HepG2 (cell line): Measurements from ENCODE around the gene EVA1A. TPM values are rescaled to one million over a fixed set of nuclear protein-coding genes. Genes with fewer than 3 reads are reported as not detected.

Source experiments
- ASH2L ChIP-seq: fragments of 300-600, 200-600 bp; sonication (generic); IDR thresholded peaks from 2 replicates; pipeline ENCODE4 v1.7.0; 2017; ENCODE audit warnings: low read depth, mild to moderate bottlenecking, moderate library complexity, mixed read lengths, low read length; ENCODE audit not compliant: insufficient read length
- ELF3 ChIP-seq: IDR thresholded peaks from 2 replicates; pipeline ENCODE4 v1.6.1; 2016; ENCODE audit warnings: missing genetic modification reagents, missing compliant biosample characterization
- ERF ChIP-seq: IDR thresholded peaks from 2 replicates; pipeline ENCODE4 v1.6.1; 2018; ENCODE audit warnings: missing biosample characterization, missing genetic modification reagents
- FIP1L1 ChIP-seq: fragments of 200-400 bp; formaldehyde crosslinking; IDR thresholded peaks from 2 replicates; pipeline ENCODE4 v1.6.1; 2018; ENCODE audit warnings: low read depth, mild to moderate bottlenecking, low read length, moderate library complexity, borderline replicate concordance; ENCODE audit not compliant: insufficient read depth
- HNF1A ChIP-seq, 2 experiments: sonication (generic) in 1 of 2; formaldehyde crosslinking in 1 of 2; IDR thresholded peaks; 2 replicates each; pipeline versions ENCODE4 v1.4.0 to v1.6.1; 2016 to 2020; ENCODE audit warnings: borderline replicate concordance in 1 of 2, low read depth in 1 of 2, mild to moderate bottlenecking in 1 of 2, missing genetic modification reagents in 1 of 2
- HNRNPLL ChIP-seq: fragments of 200-400 bp; formaldehyde crosslinking; IDR thresholded peaks from 2 replicates; pipeline ENCODE4 v1.6.1; 2017; ENCODE audit warnings: mild to moderate bottlenecking, low read depth, low read length; ENCODE audit not compliant: poor library complexity, severe bottlenecking
- HNRNPUL1 ChIP-seq: fragments of 200-400 bp; formaldehyde crosslinking; IDR thresholded peaks from 2 replicates; pipeline ENCODE4 v1.6.1; 2017; ENCODE audit warnings: low read depth, mild to moderate bottlenecking, low read length, moderate library complexity
- ISX ChIP-seq: sonication (generic); formaldehyde crosslinking; conservative IDR thresholded peaks from 2 replicates; pipeline ENCODE4 v1.5.0; 2020; ENCODE audit warnings: missing genetic modification reagents
- KAT7 ChIP-seq: IDR thresholded peaks from 2 replicates; pipeline ENCODE4 v1.6.1; 2018; ENCODE audit warnings: borderline replicate concordance, missing compliant biosample characterization
- MAF1 ChIP-seq: sonication (generic); formaldehyde crosslinking; IDR thresholded peaks from 2 replicates; pipeline ENCODE4 v1.5.0; 2020; ENCODE audit warnings: missing genetic modification reagents, borderline replicate concordance
- MEF2D ChIP-seq: sonication (generic); formaldehyde crosslinking; IDR thresholded peaks from 2 replicates; pipeline ENCODE4 v1.5.1; 2020; ENCODE audit warnings: mild to moderate bottlenecking, missing genetic modification reagents
- MNT ChIP-seq: fragments of 450-650 bp; IDR thresholded peaks from 2 replicates; pipeline ENCODE4 v1.6.1; 2016
- MTA1 ChIP-seq: sonication (generic); formaldehyde crosslinking; IDR thresholded peaks from 2 replicates; pipeline ENCODE4 v1.4.0; 2020; ENCODE audit warnings: missing genetic modification reagents, mild to moderate bottlenecking, borderline replicate concordance
- REL ChIP-seq: sonication (generic); formaldehyde crosslinking; conservative IDR thresholded peaks from 2 replicates; pipeline ENCODE4 v1.8.0; 2022; ENCODE audit warnings: mild to moderate bottlenecking, missing genetic modification reagents, moderate library complexity
- SAFB2 ChIP-seq: sonication (generic); formaldehyde crosslinking; IDR thresholded peaks from 2 replicates; pipeline ENCODE4 v1.5.1; 2020; ENCODE audit warnings: missing genetic modification reagents, low read depth, mild to moderate bottlenecking, borderline replicate concordance
- SMAD1 ChIP-seq: sonication (generic); formaldehyde crosslinking; IDR thresholded peaks from 2 replicates; pipeline ENCODE4 v1.4.0; 2020; ENCODE audit warnings: missing genetic modification reagents, low read depth, mild to moderate bottlenecking, borderline replicate concordance
- SMAD3 ChIP-seq: sonication (generic); formaldehyde crosslinking; IDR thresholded peaks from 2 replicates; pipeline ENCODE4 v1.4.0; 2020; ENCODE audit warnings: missing genetic modification reagents
- TSC22D2 ChIP-seq: sonication (generic); formaldehyde crosslinking; IDR thresholded peaks from 2 replicates; pipeline ENCODE4 v1.5.1; 2020; ENCODE audit warnings: missing genetic modification reagents, mild to moderate bottlenecking, borderline replicate concordance
- ZNF550 ChIP-seq: sonication (generic); formaldehyde crosslinking; IDR thresholded peaks from 2 replicates; pipeline ENCODE4 v1.4.0; 2020; ENCODE audit warnings: mild to moderate bottlenecking, missing genetic modification reagents, borderline replicate concordance
- ZNF569 ChIP-seq: sonication (generic); formaldehyde crosslinking; IDR thresholded peaks from 2 replicates; pipeline ENCODE4 v1.5.0; 2020; ENCODE audit warnings: mild to moderate bottlenecking, missing genetic modification reagents, moderate library complexity, borderline replicate concordance
- ZSCAN20 ChIP-seq: sonication (generic); formaldehyde crosslinking; IDR thresholded peaks from 2 replicates; pipeline ENCODE4 v1.4.0; 2020; ENCODE audit warnings: missing genetic modification reagents, mild to moderate bottlenecking, borderline replicate concordance
- ZSCAN31 ChIP-seq: sonication (generic); formaldehyde crosslinking; IDR thresholded peaks from 2 replicates; pipeline ENCODE4 v1.5.0; 2020; ENCODE audit warnings: low read depth, mild to moderate bottlenecking, missing genetic modification reagents
- polyA plus RNA-seq, 8 experiments: library from polyadenylated mRNA; depleted of rRNA in 3 of 8; stranded (reverse) in 7 of 8; unstranded in 1 of 8; fragments of >200 nt; fragmentation: Illumina TruSeq in 4 of 8; extraction: Trizol in 4 of 8; gene quantifications; 2 replicates each; pipeline versions ENCODE4 v1.2.1 to v1.2.3, GENCODE V29; 2011 to 2016; ENCODE audit warnings: low read depth in 4 of 8, missing spikeins in 1 of 8, mixed read lengths in 1 of 8; ENCODE audit not compliant: insufficient read depth in 1 of 8
- total RNA-seq, 5 experiments: library from RNA; depleted of rRNA; stranded (reverse); fragments of >200 nt; fragmentation: Illumina TruSeq; extraction: Trizol; gene quantifications; 2 replicates each; pipeline ENCODE4 v1.2.3, GENCODE V29; 2016; ENCODE audit warnings: low read depth in 1 of 5

Gene EVA1A
- total and polyA plus RNA-seq, 2 of the 13 experiments (the other 11 are each of a cell fraction or from before 2014, with no cell fraction given) = 57.5 to 57.8 TPM

GRCh38 chr2:75560022-75560767, 544 bp downstream of the EVA1A start (continued):
- TF ChIP-seq HNF1A (IDR thresholded peaks at IDR 0.05; ENCODE audit: low read depth) = no peak
- no peak for TF ChIP-seq HNF1A (CRISPR knock-in tag; IDR thresholded peaks at IDR 0.05; ENCODE audit: borderline replicate concordance)
- TF ChIP-seq ZSCAN31 = no peak; the same call in none of the 2 replicates
- peak; percentile 68 for TF ChIP-seq HNRNPLL
- 0 out of 2 replicates have a peak, but pooled peaks have one; percentile 15 for TF ChIP-seq ERF (CRISPR knock-in tag)
- TF ChIP-seq ASH2L = peak; percentile 33
- 0 out of 2 replicates have a peak, but pooled peaks have one; percentile 12 for TF ChIP-seq SAFB2 (CRISPR knock-in tag)
- peak; percentile 73; the same call in 1 of the 2 replicates for TF ChIP-seq KAT7
- no peak for TF ChIP-seq ISX (CRISPR knock-in tag)
- TF ChIP-seq MTA1 (CRISPR knock-in tag) = peak; percentile 85; the same call in 1 of the 2 replicates
- no peak for TF ChIP-seq SMAD3 (CRISPR knock-in tag)
- peak; percentile 10 for TF ChIP-seq ELF3
- 0 out of 2 replicates have a peak, but pooled peaks have one; percentile 64 for TF ChIP-seq FIP1L1
- no peak for TF ChIP-seq MNT
- TF ChIP-seq ZSCAN20 (CRISPR knock-in tag) = no peak
- TF ChIP-seq REL (CRISPR knock-in tag) = peak; percentile 69
- TF ChIP-seq ZNF569 (CRISPR knock-in tag) = no peak
- TF ChIP-seq ZNF550 = 0 out of 2 replicates have a peak, but pooled peaks have one; percentile 37
- peak; percentile 49; the same call in 1 of the 2 replicates for TF ChIP-seq MEF2D (CRISPR knock-in tag)
- TF ChIP-seq SMAD1 = 0 out of 2 replicates have a peak, but pooled peaks have one; percentile 57
- no peak for TF ChIP-seq HNRNPUL1
- no peak for TF ChIP-seq MAF1 (CRISPR knock-in tag)
- TF ChIP-seq TSC22D2 = no peak; the same call in none of the 2 replicates
